SJSA1 (cell line): ENCODE data around the gene L1CAM. TPM values are rescaled to one million over a fixed set of nuclear protein-coding genes. Genes with fewer than 3 reads are reported as not detected.
A peak's percentile ranks its signal among the peaks of the same experiment; 100 is the strongest.

ENCODE experiments used
- DNase-seq, 2 experiments: peaks; one replicate each; pipeline ENCODE4 v3.0.0-alpha.2; 2015 to 2020; ENCODE audit warnings: low spot score in 2 of 2, low read depth in 1 of 2
- H3K27ac ChIP-seq: fragments of 250-450 bp; sonication (Bioruptor Pico); 2 replicates; pipeline ENCODE4 v1.5.1; 2020; ENCODE audit warnings: mild to moderate bottlenecking, moderate library complexity
- H3K27me3 ChIP-seq: fragments of 250-450 bp; sonication (Bioruptor Pico); replicated peaks from 2 replicates; pipeline ENCODE4 v1.5.1; 2020; ENCODE audit warnings: mild to moderate bottlenecking, moderate library complexity
- H3K36me3 ChIP-seq: fragments of 250-450 bp; sonication (Bioruptor Pico); 2 replicates; pipeline ENCODE4 v1.5.1; 2020; ENCODE audit warnings: mild to moderate bottlenecking
- H3K4me1 ChIP-seq: fragments of 250-450 bp; sonication (Bioruptor Pico); replicated peaks from 2 replicates; pipeline ENCODE4 v1.6.1; 2021; ENCODE audit warnings: mild to moderate bottlenecking
- H3K4me3 ChIP-seq: fragments of 250-450 bp; sonication (Bioruptor Pico); 2 replicates; pipeline ENCODE4 v1.5.1; 2020; ENCODE audit warnings: mild to moderate bottlenecking
- H3K9me3 ChIP-seq: fragments of 250-450 bp; sonication (Bioruptor Pico); replicated peaks from 2 replicates; pipeline ENCODE4 v1.5.1; 2020; ENCODE audit warnings: mild to moderate bottlenecking
- total RNA-seq: library from RNA; depleted of rRNA; stranded (reverse); fragments of >200 nt; shearing (Covaris generic); gene quantifications from 2 replicates; pipeline ENCODE4 v1.2.3, GENCODE V29; 2014

L1CAM gene
- total RNA-seq, 1 experiment from 2014 or later, result 0.05 TPM

DNA sequence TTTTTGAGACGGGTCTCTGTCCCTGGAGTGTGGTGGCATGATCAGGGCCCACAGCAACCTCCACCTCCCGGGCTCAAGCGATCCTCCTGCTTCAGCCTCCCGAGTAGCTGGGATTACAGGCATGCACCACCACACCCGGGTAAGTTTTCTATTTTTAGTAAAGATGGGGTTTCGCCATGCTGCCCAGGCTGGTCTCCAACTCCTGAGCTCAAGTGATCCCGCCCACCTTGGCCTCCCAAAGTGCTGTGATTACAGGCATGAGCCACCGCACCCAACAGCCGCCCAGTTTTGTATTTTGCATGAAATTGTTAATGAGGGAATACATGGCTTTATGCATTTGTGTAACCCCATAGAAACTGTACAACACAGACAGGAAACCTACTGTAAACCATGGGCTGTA is 42.9 kb upstream of the L1CAM start:
- Histone ChIP-seq H3K27me3 (no peaks in the 10 kb centered on the region), H3K27ac (no peak overlapping the region)

DNA sequence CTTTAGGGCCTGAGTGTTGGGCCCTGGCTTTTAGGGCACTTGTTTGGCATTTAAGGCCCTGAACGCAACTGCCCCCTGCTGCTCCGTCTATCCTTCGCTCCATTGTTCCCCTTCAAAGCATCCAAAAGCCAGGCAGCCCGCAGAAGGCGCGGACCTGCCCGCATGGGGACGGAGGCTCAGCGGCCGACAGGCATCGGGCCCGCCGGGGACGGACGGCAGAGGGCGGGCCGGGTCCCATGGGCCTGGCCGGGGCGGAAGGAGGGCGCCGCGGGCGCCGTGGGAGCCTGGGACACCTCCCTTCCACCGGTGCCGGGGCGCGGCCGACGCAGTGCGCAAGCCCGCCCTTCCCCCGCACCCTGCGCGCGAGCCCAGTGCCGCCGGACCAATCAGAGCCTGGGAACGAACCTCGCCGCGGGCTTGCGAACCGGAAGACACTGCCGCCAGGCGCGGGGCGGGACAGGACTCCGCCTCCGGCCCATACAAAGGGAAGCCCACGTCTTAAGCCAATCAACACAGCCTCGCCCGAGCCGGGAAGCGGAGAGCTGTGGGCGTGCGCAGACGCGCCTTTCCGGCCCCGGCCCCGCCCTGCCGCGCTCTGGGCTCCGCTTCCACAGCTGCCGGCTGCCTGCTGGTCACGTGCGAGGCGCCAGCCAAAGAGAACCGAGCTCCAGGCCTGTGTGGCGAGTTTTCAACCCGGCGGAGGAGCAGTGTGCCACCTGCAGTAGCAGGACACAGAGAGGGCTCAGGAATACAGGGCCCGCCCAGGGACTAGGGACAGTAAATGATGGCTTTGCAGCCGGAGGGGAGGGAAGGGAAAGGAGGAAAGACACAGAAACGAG is 42.2 kb upstream of the L1CAM start:
- Histone ChIP-seq H3K36me3 (peaks cover 31% of the 10 kb centered on the region), H3K27ac (peak overlapping the region; percentile 93), H3K27me3 (no peaks in the 10 kb centered on the region), H3K9me3 (no peaks in the 10 kb centered on the region), H3K4me3 (peak overlapping the region; percentile 58), H3K4me1 (peaks cover 12% of the 10 kb centered on the region)
- peak; percentile 95 for DNase-seq

More for the DNA sequence above, 42.9 kb upstream of the L1CAM start:
- no peak overlapping the region for H3K4me3 ChIP-seq
- H3K36me3 ChIP-seq, result peaks cover 35% of the 10 kb centered on the region
- H3K4me1 ChIP-seq, result peaks cover 12% of the 10 kb centered on the region
- no peak for DNase-seq
- H3K9me3 ChIP-seq, result no peaks in the 10 kb centered on the region

DNA sequence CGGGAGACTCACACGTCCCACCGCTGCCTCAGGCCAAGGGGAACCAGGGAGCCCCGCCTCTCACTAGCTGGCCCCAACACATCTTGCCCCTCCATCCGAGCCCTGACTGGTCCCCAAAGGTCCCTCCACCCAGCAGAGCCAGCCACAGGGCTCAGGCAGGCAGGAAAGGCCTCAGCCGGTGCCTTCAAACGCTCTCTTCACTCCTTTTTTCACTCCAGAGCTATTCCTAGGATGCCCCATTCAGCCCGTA is 41.6 kb upstream of the L1CAM start:
- H3K4me1 ChIP-seq, result peaks cover 12% of the 10 kb centered on the region
- peak overlapping the region; percentile 93 for H3K27ac ChIP-seq
- H3K27me3 ChIP-seq, result no peaks in the 10 kb centered on the region
- H3K9me3 ChIP-seq, result no peaks in the 10 kb centered on the region
- H3K4me3 ChIP-seq, result peak overlapping the region; percentile 58
- H3K36me3 ChIP-seq, result peaks cover 30% of the 10 kb centered on the region
- DNase-seq, result no peak

DNA sequence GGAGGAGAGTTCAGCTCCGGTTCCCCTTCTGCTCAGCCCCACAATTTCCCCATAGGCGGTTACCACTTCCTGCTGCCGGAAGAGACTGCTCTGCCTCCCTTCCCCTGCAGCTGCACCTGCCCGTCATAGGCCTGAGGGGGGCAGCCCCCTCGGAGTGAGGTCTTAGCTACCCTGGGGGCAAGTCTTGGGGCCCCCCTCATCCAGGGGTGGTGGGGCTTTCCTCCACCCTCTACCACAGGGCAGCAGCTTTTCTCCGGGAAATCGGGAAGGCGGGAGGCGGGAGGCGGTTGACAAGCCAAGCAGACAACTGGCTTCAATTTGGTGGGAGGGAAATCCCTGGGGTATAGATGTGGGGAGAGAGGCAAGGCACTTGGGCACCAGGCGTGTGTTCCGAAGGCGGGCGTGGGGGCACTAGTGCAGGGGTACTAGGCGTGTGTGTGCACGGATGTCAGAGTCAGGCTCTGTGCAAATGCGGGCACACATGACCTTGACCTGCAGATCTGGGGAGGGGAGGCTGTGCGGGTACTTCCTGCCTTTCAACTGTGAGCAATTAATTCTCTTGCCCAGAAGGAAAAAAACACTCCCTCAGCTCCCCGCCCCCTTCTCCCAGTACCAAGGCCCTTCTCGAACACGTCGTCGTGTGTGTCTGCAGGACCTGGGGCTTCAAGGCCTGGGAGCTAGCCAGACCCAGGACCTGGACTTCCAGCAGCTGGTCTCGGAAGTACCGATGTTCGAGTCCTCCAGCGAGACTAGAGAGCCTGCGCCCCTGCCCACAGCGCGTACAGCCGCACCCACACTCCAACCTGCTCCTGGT is 41.1 kb upstream of the L1CAM start:
- no peaks in the 10 kb centered on the region for H3K27me3 ChIP-seq
- peaks cover 25% of the 10 kb centered on the region for H3K36me3 ChIP-seq
- peak overlapping the region; percentile 58 for H3K4me3 ChIP-seq
- H3K9me3 ChIP-seq, result no peaks in the 10 kb centered on the region
- peak overlapping the region; percentile 93 for H3K27ac ChIP-seq
- DNase-seq, result no peak
- H3K4me1 ChIP-seq, result peaks cover 12% of the 10 kb centered on the region

DNA sequence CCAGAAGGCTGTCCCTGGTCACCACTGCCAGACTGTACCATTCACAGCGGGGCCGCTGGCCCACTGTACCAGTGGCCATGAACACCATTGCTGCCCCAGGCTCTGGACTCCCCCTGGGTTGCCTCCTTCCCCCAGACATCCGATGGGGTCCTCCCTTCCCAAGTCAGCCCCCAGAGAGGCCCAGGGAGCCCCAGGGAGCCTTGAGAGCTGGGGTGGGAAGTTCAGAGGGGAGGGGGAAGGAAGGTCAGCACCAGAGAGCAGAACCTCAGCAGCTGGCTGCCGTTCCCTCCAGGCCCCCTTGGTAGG is 40.5 kb upstream of the L1CAM start:
- H3K9me3 ChIP-seq, result no peaks in the 10 kb centered on the region
- H3K4me3 ChIP-seq, result no peak overlapping the region
- peaks cover 20% of the 10 kb centered on the region for H3K36me3 ChIP-seq
- no peak overlapping the region for H3K27ac ChIP-seq
- H3K4me1 ChIP-seq, result peaks cover 12% of the 10 kb centered on the region
- DNase-seq, result no peak
- no peaks in the 10 kb centered on the region for H3K27me3 ChIP-seq

DNA sequence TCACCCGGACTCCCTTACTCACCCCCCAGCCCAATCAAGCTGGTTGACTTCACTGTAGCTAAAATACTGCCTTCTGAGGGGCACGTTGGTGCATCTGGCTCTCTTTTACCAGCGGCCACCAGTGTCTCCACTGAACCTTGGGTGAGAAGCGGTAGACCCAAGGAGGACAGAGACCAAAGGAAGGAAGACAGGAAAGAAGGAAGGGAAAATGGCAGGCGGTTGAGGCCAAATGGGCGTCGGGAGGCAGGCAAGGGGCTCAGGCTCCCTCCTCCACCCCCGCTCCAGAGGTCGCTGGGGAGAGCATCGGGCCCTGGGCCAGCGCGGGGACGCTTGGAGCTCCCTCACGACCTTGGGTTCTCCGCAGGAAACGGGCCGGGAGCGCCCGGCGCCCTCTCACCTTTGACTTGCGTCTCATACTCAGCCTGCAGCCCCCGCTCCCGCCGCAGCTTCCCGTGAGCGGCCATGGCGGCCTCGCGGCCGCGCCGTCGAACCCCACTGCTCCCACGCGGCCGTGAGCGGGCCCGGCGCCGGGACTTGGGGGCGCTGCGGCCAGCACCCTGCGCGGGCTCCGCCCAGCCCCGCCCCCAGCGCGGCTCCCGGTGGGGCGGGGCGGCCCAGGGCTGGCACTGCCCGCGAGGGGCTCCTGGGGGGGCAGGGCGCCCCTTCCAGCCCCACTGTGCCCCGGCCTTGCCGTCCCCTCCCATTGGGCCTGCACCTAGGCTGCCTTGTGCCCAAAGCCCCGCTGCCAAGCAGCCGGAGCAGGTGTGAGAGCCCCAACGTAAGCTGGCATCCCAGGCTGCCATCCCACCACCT is 40.0 kb upstream of the L1CAM start, which contains the start of gene ARHGAP4:
Gene ARHGAP4, minus strand, starts transcription at position 526 of the 813 bp plus-strand sequence. Its CDS starts 62 bp downstream, at position 464.
- no peaks in the 10 kb centered on the region for H3K9me3 ChIP-seq
- H3K27me3 ChIP-seq, result no peaks in the 10 kb centered on the region
- H3K27ac ChIP-seq, result no peak within 1 kb of the TSS
- H3K36me3 ChIP-seq, result peaks cover 14% of the 10 kb centered on the region
- DNase-seq, result no peak
- H3K4me1 ChIP-seq, result peaks cover 12% of the 10 kb centered on the region
- H3K4me3 ChIP-seq, result no peak within 1 kb of the TSS

DNA sequence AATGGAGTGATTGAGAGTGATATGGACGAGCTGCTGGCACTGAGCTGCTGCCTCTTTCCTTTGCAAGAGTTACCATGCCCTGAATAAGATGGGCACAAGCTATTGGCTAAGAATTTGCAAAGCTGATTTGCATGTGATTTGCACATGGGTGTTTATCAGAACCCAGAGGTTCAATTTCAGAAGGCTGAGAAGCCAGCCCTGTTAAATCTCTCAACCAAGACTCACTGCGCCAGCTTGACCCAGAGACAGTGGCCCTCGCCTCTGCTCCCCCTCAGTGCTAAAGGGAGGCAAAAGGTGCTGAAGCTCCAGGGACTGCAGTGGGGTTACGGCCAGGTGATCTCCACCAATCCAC is 39.4 kb upstream of the L1CAM start:
- no peak overlapping the region for H3K27ac ChIP-seq
- H3K4me1 ChIP-seq, result peaks cover 12% of the 10 kb centered on the region
- no peaks in the 10 kb centered on the region for H3K9me3 ChIP-seq
- no peak for DNase-seq
- H3K36me3 ChIP-seq, result peaks cover 8% of the 10 kb centered on the region
- no peak overlapping the region for H3K4me3 ChIP-seq
- no peaks in the 10 kb centered on the region for H3K27me3 ChIP-seq

DNA sequence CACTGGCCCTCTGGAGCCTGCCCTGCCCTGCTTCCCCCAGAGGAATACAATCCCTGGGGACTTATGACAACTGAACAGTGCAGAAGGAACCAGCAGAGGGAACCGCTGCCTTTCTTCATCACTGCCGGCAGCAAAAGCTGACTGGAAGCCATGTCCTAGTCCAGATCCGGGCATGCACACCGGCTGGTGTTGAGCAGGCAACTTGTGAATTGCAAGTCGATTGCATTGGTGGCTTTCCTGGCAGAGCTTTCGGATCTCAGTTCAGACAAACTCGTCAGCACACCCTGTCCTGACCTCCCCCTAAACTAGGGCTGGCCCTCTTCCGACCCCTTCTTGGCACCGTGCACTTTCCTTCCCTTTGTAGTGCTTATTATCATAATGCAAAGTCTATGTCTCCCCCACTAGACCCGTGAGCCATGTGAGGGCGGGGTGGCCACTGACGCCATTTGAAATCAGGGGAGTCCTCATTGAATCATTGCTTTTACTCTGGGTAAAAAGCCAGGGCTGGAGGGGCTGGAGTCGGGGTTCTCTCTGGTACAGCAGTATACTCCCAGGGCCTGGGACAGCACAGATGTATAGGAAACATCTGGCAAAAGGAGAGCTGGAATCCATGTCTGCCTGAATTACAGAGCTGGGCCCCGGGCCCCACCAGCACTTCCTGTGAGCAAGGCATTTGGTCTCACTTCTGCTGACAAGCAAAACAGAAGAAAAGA is 38.3 kb upstream of the L1CAM start:
- peaks cover 3% of the 10 kb centered on the region for H3K36me3 ChIP-seq
- no peak overlapping the region for H3K27ac ChIP-seq
- no peak overlapping the region for H3K4me3 ChIP-seq
- DNase-seq, result no peak
- H3K4me1 ChIP-seq, result peaks cover 12% of the 10 kb centered on the region
- no peaks in the 10 kb centered on the region for H3K27me3 ChIP-seq
- no peaks in the 10 kb centered on the region for H3K9me3 ChIP-seq

DNA sequence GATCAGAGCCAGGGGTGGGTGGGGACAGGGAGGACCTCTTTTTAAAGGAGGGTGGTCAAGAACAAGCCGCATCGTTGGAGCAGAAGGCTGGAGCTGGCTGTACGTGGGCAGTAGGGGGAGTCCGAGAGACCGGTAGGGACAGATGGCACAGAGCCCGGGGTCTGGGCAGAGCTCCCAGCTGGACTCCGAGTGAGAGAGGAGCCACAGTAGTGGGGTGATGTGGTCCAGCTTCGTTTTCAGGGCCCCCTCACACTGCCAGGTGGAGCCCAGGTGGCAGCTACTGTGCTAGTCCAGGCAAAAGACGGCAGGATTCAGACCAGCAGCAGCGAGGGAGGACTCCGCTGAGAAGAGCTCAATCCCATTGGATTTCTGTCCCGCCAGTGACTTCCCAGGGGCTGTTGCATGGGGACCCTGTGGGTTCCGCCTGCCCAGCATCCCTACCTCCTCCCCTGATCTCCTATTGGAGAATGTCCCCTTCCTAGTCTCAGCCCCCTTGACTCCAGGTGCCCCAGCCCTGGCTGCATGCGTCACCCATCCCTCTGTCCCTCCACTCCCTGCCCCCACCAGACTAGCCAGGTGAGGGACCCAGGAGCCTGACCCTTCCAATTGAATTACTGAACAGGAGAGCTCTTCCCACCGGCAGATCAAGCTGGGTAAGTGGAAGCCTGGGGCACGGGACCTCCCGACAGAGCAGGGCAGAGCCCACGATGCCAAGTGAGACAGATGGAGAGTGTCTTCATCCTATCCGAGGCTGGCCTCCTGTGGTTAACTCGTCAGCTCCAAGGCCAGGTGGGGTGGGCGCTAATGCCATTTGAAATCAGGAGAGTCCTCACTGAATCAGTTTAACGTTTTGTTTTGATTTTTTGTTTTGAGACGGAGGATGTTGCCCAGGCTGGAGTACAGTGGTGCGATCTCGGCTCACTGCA is 37.2 kb upstream of the L1CAM start:
- DNase-seq, result peak; percentile 11 to 62
- Histone ChIP-seq H3K9me3 (no peaks in the 10 kb centered on the region), H3K4me1 (peaks cover 12% of the 10 kb centered on the region), H3K27ac (no peak overlapping the region), H3K4me3 (no peak overlapping the region), H3K27me3 (no peaks in the 10 kb centered on the region), H3K36me3 (no peaks in the 10 kb centered on the region)

DNA sequence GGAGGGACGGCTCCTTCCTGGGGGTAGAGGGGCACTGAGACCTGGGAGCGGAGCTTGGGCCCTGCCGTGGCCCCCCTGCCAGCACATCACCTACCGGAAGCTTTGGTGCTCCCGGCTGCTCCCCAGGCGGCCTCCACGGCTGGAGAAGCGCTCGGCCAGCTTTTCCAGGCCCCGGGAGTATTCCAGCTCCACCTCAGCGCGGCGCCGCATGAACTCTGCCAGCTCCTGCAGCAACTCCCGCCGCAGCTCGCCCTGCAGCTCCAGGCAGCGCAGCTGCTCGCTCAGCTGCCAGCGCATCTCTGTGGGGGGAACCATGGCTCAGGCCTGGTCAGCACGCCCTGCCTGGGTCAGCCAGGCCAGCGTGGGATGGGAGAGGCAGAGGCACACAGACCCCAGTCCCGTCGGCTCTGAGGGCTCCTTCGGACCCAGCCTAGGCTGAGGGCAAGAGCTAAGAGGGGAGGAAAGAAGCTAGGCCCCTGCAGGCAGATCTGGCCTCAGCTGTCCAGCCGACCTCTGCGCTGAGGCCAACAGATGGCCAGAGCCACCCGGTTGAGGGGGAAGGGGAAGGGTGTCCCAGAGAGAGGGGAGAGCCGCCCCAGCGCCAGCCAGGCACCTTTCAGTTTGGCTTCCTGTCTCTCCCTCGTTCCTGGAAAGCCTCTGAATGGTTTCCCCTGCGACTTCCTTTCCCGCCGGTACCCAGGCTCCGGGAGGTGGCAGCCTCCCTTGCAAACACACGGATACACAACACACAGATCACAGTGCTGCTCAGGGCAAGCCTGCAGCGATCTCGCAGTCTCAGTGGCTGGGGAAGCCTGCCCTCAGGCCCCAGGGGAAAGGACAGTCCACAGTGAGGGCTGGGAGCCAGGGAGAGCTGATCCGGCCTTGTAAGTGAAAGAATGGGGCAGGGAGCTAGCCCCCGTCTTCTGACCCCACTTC is 35.8 kb upstream of the L1CAM start:
- Histone ChIP-seq H3K4me3 (no peak overlapping the region), H3K27ac (no peak overlapping the region), H3K4me1 (peaks cover under 1% of the 10 kb centered on the region), H3K9me3 (no peaks in the 10 kb centered on the region), H3K36me3 (no peaks in the 10 kb centered on the region), H3K27me3 (no peaks in the 10 kb centered on the region)
- no peak for DNase-seq

DNA sequence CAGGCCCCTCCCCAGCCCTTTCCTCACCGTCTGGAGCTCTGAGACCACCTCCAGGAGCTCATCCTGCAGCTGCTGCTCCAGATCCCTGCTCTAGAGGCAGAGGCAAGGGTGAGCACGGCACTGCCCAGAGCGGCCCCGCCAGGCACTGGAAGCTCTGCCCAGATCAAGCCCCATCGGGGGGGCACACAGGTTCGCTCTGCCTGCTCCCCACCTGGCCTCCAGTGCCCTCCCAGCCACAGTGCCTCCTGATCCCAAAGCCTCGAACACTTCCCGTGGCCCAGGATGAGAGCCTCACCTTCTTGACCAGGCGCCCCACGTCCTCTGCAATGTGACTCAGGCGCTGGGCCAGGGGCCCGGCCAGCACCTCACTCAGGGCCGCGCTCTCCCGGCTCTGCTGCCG is 35.1 kb upstream of the L1CAM start:
- Histone ChIP-seq H3K27me3 (no peaks in the 10 kb centered on the region), H3K4me1 (no peaks in the 10 kb centered on the region), H3K4me3 (no peak overlapping the region), H3K36me3 (no peaks in the 10 kb centered on the region), H3K27ac (no peak overlapping the region), H3K9me3 (no peaks in the 10 kb centered on the region)
- no peak for DNase-seq

DNA sequence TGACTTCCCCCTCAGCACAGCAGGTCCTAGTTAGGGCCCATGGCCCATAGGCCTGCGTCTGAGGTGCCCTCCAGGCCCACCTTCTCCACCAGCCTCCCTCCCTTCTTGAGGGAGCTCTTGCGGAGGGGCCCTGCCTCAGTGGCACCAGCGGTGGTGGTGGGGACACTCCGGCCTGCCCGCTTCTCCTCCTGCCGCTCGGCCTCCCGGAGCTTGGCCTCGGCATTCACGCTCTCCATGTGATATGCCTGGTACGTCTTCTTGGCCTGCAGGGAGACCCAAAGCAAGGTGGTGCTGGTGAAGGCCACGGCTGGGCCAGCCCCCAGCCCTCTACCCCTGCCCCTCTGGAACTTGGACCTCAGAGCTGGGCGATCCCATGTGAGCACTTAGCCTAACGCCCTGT is 34.6 kb upstream of the L1CAM start:
- DNase-seq, result no peak
- Histone ChIP-seq H3K9me3 (no peaks in the 10 kb centered on the region), H3K4me1 (no peaks in the 10 kb centered on the region), H3K27me3 (no peaks in the 10 kb centered on the region), H3K27ac (no peak overlapping the region), H3K36me3 (no peaks in the 10 kb centered on the region), H3K4me3 (no peak overlapping the region)
